Skeletal muscle tissue (tissue), 4 donors: ENCODE data around the gene PRR15L. TPM values are rescaled to one million over a fixed set of nuclear protein-coding genes. Genes with fewer than 3 reads are reported as not detected.
A peak's percentile ranks its signal among the peaks of the same experiment; 100 is the strongest.
"Not testable (repeated sequence)": the region's sequence is repeated elsewhere in the genome, so short reads cannot be mapped to it uniquely, and the experiment has no call there.

Experiments used
- H3K27ac ChIP-seq: one replicate; pipeline ENCODE4 v1.7.0; 2013; ENCODE audit warnings: mild to moderate bottlenecking, low read depth, low read length, inconsistent platforms
- H3K27me3 ChIP-seq, 3 donors: one replicate each; pipeline ENCODE4 v1.7.0; 2013; ENCODE audit warnings: low read length in 3 of 3; ENCODE audit not compliant: control insufficient read depth in 3 of 3, insufficient read depth in 3 of 3
- H3K36me3 ChIP-seq, 3 donors: one replicate each; pipeline ENCODE4 v1.7.0; 2013; ENCODE audit warnings: low read length in 3 of 3; ENCODE audit not compliant: control insufficient read depth in 3 of 3, insufficient read depth in 3 of 3
- H3K4me1 ChIP-seq, 3 donors: one replicate each; pipeline ENCODE4 v1.7.0; 2013; ENCODE audit warnings: low read length in 3 of 3, mild to moderate bottlenecking in 3 of 3; ENCODE audit not compliant: control insufficient read depth in 3 of 3, insufficient read depth in 3 of 3
- H3K4me3 ChIP-seq, 3 donors: one replicate each; pipeline ENCODE4 v1.7.0; 2013; ENCODE audit warnings: low read length in 3 of 3
- H3K9ac ChIP-seq, 3 donors: one replicate each; pipeline ENCODE4 v1.7.0; 2013; ENCODE audit warnings: low read length in 3 of 3, mild to moderate bottlenecking in 3 of 3, moderate library complexity in 2 of 3, low read depth in 1 of 3
- H3K9me3 ChIP-seq, 3 donors: one replicate each; pipeline ENCODE4 v1.7.0; 2013; ENCODE audit warnings: low read length in 3 of 3; ENCODE audit not compliant: control insufficient read depth in 3 of 3
- total RNA-seq: library from RNA; depleted of rRNA; stranded (reverse); fragments of >200 nt; gene quantifications from one replicate; pipeline ENCODE4 v1.2.3, GENCODE V29; 2014
- donor health status: Osteomylitis.

PRR15L gene
- total RNA-seq, 1 donor from 2014 or later: not detected

DNA sequence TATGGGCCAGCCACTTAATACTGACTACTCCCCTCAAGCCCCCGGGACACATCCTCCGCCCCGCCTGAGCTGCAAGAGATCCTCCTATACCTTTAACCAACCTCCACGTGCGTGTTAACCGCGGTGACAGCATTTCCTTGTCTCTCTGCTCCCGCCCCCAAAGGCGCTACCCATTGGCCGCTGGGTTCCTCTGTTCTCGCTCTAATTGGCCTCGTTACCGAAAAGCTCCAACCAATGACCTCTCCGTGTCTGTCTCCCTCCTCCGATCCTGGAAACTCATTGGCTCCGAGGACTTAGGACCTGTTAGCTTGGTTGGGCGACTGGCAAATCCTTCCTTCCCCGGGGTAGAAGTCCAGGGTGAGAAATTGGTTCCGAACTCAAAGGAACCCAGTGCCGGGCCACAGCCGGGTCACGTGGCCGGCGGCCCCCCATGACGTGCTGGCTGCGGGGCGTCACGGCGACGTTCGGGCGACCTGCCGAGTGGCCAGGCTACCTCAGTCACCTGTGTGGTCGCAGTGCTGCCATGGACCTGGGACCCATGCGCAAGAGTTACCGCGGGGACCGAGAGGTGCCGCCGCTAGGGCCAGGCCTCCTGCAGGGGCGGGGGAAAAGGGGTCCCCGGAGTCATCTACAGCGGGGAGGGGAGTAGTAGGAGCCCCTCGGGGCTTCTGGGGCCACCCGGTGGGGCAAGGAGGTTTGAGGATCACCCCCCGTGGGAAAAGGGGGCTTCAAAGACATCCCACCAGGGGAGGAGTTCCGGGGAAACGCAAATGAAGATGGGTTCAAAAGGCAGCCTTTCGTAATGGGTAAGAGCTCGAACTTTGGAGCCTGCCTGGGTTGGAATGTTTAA is 16.2 kb downstream of the PRR15L start, which contains the start of gene PNPO:
TSS of gene PNPO (plus strand) at position 326 of the 850 bp plus-strand sequence. CDS start at position 431, 105 bp downstream.
- H3K27ac ChIP-seq: peak within 1 kb of the TSS; percentile 85
- H3K9me3 ChIP-seq: no peaks in the 10 kb centered on the region
- peak within 1 kb of the TSS; percentile 87 to 94 (median 90) for H3K4me3 ChIP-seq
- H3K36me3 ChIP-seq: peaks cover 13 to 29% (median 16%) of the 10 kb centered on the region in 3 donors
- H3K9ac ChIP-seq: peak within 1 kb of the TSS; percentile 86 to 94 (median 86)
- H3K27me3 ChIP-seq: no peaks in the 10 kb centered on the region
- peaks cover 14 to 37% (median 17%) of the 10 kb centered on the region in 3 donors for H3K4me1 ChIP-seq

- Histone ChIP-seq H3K27me3 (no peaks in the 10 kb centered on the region), H3K9me3 (no peaks in the 10 kb centered on the region), H3K36me3 (peaks cover 0 to 1% (median under 1%) of the 10 kb centered on the region in 3 donors), H3K27ac (no peak overlapping the region), H3K9ac (no peak overlapping the region), H3K4me3 (no peak overlapping the region), H3K4me1 (peaks cover 13 to 23% (median 14%) of the 10 kb centered on the region in 3 donors)
Observed at GRCh38 chr17:47937941-47938340, 19.7 kb downstream of the PRR15L start.

DNA sequence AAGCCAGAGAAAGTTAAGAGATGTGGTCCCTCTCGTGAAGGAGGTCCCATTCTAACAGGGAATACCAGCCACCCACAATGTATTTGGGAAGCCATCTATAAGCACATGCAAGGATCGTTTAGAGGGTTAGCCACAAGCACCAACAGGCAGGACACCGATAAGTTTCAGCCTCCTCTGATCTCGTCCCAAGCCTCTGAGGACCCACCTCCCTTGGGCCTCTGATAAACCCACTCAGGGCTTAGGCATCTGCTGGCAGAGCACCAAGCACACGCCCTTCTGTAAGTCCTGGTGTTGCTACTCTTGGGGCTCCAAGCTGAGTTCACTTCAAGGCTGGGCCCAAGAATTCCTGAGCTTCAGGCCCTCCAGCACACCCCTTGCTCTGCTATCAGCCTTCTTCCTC is 21.7 kb downstream of the PRR15L start:
- peaks cover 3 to 10% (median 3%) of the 10 kb centered on the region in 3 donors for H3K4me1 ChIP-seq
- no peak overlapping the region for H3K27ac ChIP-seq
- H3K4me3 ChIP-seq: no peak overlapping the region
- peaks cover 0 to 3% (median 2%) of the 10 kb centered on the region in 3 donors for H3K36me3 ChIP-seq
- H3K27me3 ChIP-seq: no peaks in the 10 kb centered on the region
- H3K9me3 ChIP-seq: no peaks in the 10 kb centered on the region
- no peak overlapping the region for H3K9ac ChIP-seq

GRCh38 chr17:47935468-47935867 is 22.2 kb downstream of the PRR15L start:
- not testable (repeated sequence) for H3K4me1 ChIP-seq, H3K36me3 ChIP-seq, H3K9me3 ChIP-seq, H3K27me3 ChIP-seq, H3K9ac ChIP-seq, H3K27ac ChIP-seq, H3K4me3 ChIP-seq

- H3K4me3 ChIP-seq: no peak overlapping the region
- no peaks in the 10 kb centered on the region for H3K9me3 ChIP-seq
Observed at GRCh38 chr17:47934856-47935255, 22.8 kb downstream of the PRR15L start.

DNA sequence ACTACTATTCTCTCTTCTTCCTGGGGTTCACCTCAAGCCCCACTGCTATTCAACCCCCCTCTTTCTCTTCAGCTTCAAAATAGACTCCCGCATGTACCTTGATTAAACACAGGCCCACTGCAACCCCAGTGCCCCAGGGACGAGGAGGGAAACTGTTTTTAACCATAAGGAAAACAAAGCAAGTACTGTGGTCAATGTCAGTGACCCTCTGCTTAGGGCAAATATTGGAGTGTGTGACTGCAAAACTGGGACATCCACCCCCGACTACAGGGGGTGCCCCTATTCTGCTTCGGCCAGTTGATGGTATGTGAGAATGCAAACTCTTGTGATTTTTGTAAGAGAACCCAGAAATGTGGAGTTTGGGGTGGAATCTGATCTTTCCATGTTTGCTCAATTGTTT is 25.8 kb downstream of the PRR15L start:
- peaks cover 4 to 6% (median 4%) of the 10 kb centered on the region in 3 donors for H3K4me1 ChIP-seq
- no peaks in the 10 kb centered on the region for H3K9me3 ChIP-seq
- no peak overlapping the region for H3K9ac ChIP-seq
- H3K27me3 ChIP-seq: no peaks in the 10 kb centered on the region
- peaks cover 22 to 27% (median 26%) of the 10 kb centered on the region in 3 donors for H3K36me3 ChIP-seq
- no peak overlapping the region for H3K4me3 ChIP-seq
- H3K27ac ChIP-seq: no peak overlapping the region

More at GRCh38 chr17:47934856-47935255, 22.8 kb downstream of the PRR15L start:
- H3K27me3 ChIP-seq: no peaks in the 10 kb centered on the region
- H3K9ac ChIP-seq: no peak overlapping the region
- H3K36me3 ChIP-seq: peaks cover 2 to 10% (median 9%) of the 10 kb centered on the region in 3 donors
- no peak overlapping the region for H3K27ac ChIP-seq
- H3K4me1 ChIP-seq: peaks cover 0 to 2% (median 0%) of the 10 kb centered on the region in 3 donors

DNA sequence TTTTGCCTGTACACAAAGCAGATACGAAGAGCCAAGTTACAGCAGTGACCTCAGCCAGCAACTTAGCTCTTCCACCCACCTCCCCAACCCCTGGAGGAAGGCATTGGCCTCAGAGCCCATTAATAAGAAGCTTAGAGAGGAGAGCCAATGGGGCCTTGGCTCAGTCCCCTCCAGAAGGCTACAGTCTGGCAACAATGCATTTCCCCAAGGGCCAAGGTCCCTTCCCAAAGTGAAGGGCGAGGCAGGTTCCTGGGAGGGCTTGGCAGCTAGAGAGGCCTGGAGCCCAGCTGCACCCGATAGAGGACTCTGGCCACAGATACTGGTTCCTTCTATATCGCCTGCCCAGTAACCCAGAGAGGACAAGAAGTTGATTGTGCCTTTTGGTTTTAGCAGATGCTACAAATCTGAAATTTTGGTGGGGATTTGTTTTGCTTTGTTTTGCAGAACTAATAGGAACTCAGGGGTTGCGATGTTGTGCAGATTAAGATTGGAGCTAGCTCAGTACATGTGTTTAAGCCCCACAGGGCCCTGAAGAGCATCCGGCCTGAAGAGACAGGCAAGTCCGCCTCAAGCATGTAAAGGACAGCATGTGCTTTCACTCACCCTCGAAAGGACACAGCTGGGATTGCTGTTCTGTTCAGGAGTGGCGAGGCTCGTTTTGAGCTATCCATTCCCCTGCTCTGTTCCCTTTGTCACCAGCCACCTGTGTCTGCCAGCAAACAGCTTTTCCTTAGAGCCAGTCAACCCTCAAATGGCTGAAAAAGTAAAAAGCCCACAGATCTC is 28.3 kb downstream of the PRR15L start:
- no peak overlapping the region for H3K4me3 ChIP-seq
- H3K4me1 ChIP-seq: peaks cover 4 to 6% (median 4%) of the 10 kb centered on the region in 3 donors
- no peak overlapping the region for H3K9ac ChIP-seq
- H3K9me3 ChIP-seq: no peaks in the 10 kb centered on the region
- no peaks in the 10 kb centered on the region for H3K27me3 ChIP-seq
- H3K27ac ChIP-seq: no peak overlapping the region
- peaks cover 41 to 49% (median 44%) of the 10 kb centered on the region in 3 donors for H3K36me3 ChIP-seq

GRCh38 chr17:47928415-47928814 is 29.3 kb downstream of the PRR15L start:
- H3K27ac ChIP-seq: no peak overlapping the region
- H3K27me3 ChIP-seq: no peaks in the 10 kb centered on the region
- peaks cover 4 to 6% (median 4%) of the 10 kb centered on the region in 3 donors for H3K4me1 ChIP-seq
- H3K9me3 ChIP-seq: no peaks in the 10 kb centered on the region
- no peak overlapping the region for H3K9ac ChIP-seq
- H3K4me3 ChIP-seq: no peak overlapping the region
- peaks cover 47 to 59% (median 54%) of the 10 kb centered on the region in 3 donors for H3K36me3 ChIP-seq

DNA sequence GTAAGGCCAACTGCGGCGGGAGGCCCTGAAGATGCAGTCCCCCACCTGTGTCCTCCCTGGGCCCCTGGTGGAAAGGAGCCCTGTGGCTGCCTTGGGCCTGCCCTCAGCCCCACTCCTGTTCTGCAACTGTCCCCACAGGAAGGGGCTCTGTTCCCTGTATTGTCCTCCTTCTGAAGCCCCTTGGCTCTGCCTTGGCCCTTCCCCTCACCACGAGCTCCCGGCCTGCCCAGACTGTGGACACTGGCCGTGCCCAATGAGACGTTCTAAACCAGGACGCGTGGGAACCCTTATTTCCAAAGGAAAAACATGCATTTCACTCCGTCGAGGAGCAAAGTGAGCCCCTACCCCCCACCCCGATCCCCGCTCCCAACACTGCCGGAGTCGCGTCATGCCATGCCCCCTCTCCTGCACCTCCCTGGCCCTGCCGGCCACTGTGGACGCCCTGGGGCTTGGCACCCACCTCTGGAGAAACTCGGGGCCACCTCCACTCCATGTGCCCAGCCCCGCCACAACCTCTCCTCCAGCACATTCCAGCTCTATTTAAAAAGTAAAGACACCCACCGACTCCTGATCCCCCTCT is 29.8 kb downstream of the PRR15L start:
- peaks cover 4 to 6% (median 4%) of the 10 kb centered on the region in 3 donors for H3K4me1 ChIP-seq

More for the DNA sequence above, 29.8 kb downstream of the PRR15L start:
- Histone ChIP-seq H3K9me3 (no peaks in the 10 kb centered on the region), H3K9ac (no peak overlapping the region), H3K4me3 (no peak overlapping the region), H3K27me3 (no peaks in the 10 kb centered on the region), H3K36me3 (peaks cover 50 to 62% (median 59%) of the 10 kb centered on the region in 3 donors), H3K27ac (no peak overlapping the region)
